ENCODE results near the gene STK38L.

- TF ChIP-seq EP300 (IDR thresholded peaks at IDR 0.05; ENCODE audit: borderline replicate concordance in 1 of 2, low read depth in 1 of 2, low read length in 1 of 2), result no peak
- TF ChIP-seq RXRA (IDR thresholded peaks at IDR 0.05; ENCODE audit: borderline replicate concordance, low read depth), result no peak
- TF ChIP-seq, protein P1, sequence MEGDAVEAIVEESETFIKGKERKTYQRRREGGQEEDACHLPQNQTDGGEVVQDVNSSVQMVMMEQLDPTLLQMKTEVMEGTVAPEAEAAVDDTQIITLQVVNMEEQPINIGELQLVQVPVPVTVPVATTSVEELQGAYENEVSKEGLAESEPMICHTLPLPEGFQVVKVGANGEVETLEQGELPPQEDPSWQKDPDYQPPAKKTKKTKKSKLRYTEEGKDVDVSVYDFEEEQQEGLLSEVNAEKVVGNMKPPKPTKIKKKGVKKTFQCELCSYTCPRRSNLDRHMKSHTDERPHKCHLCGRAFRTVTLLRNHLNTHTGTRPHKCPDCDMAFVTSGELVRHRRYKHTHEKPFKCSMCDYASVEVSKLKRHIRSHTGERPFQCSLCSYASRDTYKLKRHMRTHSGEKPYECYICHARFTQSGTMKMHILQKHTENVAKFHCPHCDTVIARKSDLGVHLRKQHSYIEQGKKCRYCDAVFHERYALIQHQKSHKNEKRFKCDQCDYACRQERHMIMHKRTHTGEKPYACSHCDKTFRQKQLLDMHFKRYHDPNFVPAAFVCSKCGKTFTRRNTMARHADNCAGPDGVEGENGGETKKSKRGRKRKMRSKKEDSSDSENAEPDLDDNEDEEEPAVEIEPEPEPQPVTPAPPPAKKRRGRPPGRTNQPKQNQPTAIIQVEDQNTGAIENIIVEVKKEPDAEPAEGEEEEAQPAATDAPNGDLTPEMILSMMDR (IDR thresholded peaks at IDR 0.05), result no peak
- TF ChIP-seq RCOR1 (IDR thresholded peaks at IDR 0.05; ENCODE audit: low read length), result no peak
- no peak for TF ChIP-seq MAX (IDR thresholded peaks at IDR 0.05; ENCODE audit: low read depth)
- TF ChIP-seq POLR2AphosphoS5 (IDR thresholded peaks at IDR 0.05; ENCODE audit: low read depth, low read length), result no peak
- TF ChIP-seq NFIC (IDR thresholded peaks at IDR 0.05; ENCODE audit: borderline replicate concordance), result no peak
- TF ChIP-seq, protein P2, sequence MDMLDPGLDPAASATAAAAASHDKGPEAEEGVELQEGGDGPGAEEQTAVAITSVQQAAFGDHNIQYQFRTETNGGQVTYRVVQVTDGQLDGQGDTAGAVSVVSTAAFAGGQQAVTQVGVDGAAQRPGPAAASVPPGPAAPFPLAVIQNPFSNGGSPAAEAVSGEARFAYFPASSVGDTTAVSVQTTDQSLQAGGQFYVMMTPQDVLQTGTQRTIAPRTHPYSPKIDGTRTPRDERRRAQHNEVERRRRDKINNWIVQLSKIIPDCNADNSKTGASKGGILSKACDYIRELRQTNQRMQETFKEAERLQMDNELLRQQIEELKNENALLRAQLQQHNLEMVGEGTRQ (IDR thresholded peaks at IDR 0.05; ENCODE audit: borderline replicate concordance, low read depth, low read length), result no peak
- TF ChIP-seq EZH2phosphoT487 (IDR thresholded peaks at IDR 0.05; ENCODE audit: borderline replicate concordance, low read depth), result no peak
- no peak for TF ChIP-seq GABPA (IDR thresholded peaks at IDR 0.05; ENCODE audit: low read depth)
- TF ChIP-seq FOXJ3 (CRISPR knock-in tag; IDR thresholded peaks at IDR 0.05), result no peak
These were observed 49.4 kb downstream of the STK38L start for GRCh38 chr12:27293463-27293862.
